GM21786 (cell line): Measurements from ENCODE around the gene VIL1.

Source experiments
- ATAC-seq: cut with Tn5 transposase; IDR thresholded peaks from one replicate; pipeline ENCODE4 v1.9.1; 2021; ENCODE audit not compliant: unreplicated experiment

Gene VIL1

GRCh38 chr2:218418717-218419458 lies at the start of gene VIL1:
Gene VIL1 (plus strand): TSS chr2:218419123. CDS start chr2:218423779, 4,656 bp downstream.
- ATAC-seq: no peak

DNA sequence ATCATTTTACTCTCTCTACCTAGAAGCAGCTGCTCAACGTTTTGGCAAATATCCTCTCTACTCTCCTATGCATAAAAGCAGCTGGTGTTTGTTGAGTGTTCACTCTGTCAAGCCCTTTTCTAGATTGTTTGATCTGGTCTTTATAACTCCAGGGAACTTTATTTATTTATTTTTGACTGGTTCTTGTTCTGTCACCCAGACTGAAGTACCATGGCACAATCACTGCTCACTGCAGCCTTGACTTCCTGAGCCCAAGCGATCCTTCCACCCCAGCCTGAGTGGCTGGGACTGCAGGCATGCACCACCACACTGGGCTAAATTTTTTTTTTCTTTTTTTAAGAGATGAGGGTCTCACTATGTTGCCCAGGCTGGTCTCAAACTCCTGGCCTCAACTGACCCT lies 49.6 kb upstream of the VIL1 start:
- ATAC-seq: no peak

DNA sequence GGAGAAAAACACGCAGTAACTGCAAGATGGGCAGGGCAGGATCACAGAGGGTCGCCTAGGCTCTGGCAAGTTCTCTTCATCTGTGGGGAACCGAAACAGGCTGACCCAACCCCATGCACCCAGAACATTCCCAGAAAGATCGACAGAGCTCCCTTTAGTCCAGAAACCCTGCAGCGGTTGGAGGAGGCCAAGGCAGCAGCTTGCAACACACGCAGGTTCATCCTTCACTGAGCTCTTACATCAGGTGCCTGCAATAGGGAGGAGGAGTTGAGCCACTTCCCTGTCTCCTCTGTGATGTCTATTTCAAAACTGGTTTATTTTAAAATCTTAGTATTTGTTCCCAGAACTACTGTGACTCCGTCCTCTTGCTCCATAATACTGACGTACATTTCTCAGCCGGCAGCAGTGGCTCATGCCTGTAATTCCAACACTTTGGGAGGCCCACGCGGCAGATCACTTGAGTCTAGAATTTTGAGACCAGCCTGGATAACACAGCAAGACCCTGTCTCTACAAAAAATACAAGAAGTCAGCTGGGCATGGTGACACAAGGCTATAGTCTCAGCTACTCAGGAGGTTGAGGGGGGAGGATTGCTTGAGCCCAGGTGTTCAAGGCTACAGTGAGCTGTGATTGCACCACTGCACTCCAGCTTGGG lies 48.4 kb upstream of the VIL1 start:
- no peak for ATAC-seq

GRCh38 chr2:218371983-218372350 lies 47.0 kb upstream of the VIL1 start:
- no peak for ATAC-seq

DNA sequence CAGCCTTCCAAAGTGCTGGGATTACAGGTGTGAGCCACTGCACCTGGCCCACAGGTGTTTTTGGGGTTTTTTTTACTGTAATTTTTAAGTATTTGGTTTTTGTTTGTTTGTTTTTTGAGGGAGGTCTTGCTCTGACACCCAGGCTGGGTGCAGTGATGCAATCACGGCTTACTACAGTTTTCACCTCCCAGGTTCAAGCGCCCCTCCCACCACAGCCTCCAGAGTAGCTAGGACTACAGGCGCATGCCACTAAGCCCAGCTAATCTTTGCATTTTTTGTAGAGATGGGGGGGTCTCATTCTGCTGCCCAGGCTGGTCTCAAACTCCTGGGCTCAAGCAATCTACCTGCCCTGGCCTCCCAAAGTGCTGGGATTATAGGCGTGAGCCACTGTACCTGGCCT lies 44.1 kb upstream of the VIL1 start:
- ATAC-seq: no peak

GRCh38 chr2:218375212-218375611 lies 43.7 kb upstream of the VIL1 start:
- no peak for ATAC-seq

- ATAC-seq: no peak
Measured at GRCh38 chr2:218378053-218378452, 40.9 kb upstream of the VIL1 start.

DNA sequence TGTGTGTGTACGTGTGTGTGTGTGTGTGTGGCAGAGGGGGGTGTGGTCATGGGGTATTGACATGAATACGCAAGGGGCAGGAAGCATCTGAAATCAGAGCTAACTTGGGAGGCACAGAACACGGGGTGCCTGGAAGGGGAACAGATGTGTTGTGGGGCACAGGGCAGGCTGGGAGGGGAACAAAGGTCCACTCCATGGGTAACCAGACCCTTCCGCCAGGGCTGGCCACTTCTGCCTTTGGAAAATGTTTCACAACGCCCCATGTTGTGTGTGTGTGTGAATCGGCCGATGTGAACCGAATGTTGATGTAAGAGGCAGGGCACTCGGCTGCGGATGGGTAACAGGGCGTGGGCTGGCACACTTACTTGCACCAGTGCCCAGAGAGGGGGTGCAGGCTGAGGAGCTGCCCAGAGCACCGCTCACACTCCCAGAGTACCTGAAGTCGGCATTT lies 37.0 kb upstream of the VIL1 start, which contains the start of gene SLC11A1:
TSS of gene SLC11A1 (plus strand) at position 358 of the 451 bp plus-strand sequence. CDS start 96 bp downstream, outside the sequence.
- ATAC-seq: no peak

- no peak for ATAC-seq
Measured at GRCh38 chr2:218382785-218383184, 36.1 kb upstream of the VIL1 start.

DNA sequence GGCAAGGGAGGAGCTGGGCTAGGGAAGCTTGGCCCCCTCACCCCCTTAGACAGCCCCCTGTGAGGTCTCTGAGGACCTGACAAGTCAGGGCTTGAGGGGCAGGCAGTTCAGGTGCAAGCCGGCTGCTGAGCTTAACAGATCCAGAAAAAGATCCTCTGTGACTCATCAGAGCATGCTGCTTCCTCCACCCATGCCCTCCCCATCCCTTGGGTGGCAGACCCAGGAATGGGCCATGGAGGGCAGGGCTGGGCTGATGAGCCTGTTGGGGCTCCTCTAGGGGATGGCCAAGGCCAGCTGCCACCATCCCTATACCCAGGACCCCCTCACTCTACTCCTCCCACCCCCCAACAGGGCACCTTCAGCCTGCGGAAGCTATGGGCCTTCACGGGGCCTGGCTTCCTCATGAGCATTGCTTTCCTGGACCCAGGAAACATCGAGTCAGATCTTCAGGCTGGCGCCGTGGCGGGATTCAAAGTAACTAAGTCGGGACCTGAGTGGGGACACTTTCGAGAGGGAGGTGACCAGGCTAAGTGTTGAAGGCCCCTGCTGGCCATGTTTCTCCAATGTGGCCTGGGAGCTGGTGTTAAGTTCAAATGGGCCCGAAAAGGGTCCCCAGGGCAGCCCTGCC lies 34.9 kb upstream of the VIL1 start:
- no peak for ATAC-seq

- ATAC-seq: no peak
Measured at GRCh38 chr2:218384975-218385374, 33.9 kb upstream of the VIL1 start.

DNA sequence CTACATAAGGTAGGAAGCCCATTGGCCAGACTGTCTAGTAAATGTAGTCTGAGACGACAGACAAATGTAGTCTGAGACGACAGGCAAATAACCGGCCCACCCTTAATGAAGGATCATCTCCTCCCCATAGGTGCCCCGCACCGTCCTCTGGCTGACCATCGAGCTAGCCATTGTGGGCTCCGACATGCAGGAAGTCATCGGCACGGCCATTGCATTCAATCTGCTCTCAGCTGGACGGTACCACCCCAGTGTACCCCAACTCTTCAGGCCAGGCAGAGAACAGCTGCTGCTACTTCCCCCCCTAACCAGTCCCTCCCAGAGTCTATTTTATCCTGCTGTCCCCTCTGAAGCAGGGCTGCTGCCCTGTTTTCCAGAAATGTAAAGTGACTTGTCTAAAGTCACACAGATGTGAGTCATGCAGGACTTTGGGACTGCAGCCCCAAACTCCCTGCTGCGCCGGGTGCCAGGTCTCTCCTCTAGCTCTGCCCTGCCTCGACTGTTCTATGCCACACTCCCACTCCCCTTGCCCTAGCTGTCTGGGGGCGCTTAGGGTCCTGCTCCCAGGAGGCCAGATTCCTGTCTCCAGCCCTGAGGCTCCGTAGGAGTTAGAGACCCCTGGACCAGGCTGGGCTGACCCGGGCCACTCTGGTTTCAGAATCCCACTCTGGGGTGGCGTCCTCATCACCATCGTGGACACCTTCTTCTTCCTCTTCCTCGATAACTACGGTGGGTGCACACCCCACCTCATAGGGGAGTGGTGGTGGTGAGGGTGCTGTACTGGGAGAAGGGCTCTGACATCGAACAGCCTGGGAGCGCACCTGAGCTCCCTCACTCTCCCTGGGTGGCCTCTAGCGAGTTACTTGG lies 32.2 kb upstream of the VIL1 start:
- no peak for ATAC-seq

- ATAC-seq: no peak
Measured at GRCh38 chr2:218387369-218388194, 31.3 kb upstream of the VIL1 start.

DNA sequence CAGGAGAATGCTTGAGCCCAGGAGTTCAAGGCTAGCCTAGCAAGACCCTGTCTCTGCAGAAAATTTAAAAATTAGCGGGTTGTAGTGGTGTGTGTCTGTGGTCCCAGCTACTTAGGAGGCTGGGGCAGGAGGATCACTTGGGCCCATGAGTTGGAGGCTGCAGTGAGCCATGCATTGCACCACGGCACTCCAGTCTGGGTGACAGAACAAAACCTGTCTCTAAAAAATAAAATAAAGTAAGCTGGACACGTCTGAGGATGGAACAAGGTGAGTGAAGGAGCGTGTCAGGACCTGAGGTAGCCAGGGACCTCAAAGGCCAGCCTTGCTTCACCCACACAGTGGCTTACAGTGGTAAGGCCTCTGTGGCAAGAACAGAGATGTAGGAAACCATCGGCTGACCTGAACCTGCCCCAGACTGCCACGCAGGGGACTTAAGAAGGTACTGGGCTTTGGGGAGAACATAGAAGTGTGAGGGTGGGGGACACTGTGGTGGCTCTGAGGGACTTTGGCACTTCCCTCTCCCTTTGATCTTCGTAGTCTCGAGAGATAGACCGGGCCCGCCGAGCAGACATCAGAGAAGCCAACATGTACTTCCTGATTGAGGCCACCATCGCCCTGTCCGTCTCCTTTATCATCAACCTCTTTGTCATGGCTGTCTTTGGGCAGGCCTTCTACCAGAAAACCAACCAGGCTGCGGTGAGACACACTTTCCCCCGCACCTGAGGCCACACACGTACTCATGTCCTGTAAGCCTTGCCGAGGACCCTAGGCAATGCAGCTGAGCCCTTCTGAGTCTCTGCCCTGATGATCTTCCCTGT lies 29.4 kb upstream of the VIL1 start:
- ATAC-seq: no peak

DNA sequence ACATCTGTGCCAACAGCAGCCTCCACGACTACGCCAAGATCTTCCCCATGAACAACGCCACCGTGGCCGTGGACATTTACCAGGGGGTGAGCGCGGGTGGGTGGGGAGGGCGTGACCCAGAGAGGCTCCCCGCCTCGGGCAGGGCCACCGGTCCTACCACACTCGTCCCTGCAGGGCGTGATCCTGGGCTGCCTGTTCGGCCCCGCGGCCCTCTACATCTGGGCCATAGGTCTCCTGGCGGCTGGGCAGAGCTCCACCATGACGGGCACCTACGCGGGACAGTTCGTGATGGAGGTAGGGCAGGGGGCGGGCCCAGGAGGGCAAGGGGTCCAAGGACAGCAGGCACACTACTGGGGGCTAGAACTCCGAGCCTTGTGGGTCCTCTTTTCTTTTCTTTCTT lies 27.7 kb upstream of the VIL1 start:
- ATAC-seq: no peak

DNA sequence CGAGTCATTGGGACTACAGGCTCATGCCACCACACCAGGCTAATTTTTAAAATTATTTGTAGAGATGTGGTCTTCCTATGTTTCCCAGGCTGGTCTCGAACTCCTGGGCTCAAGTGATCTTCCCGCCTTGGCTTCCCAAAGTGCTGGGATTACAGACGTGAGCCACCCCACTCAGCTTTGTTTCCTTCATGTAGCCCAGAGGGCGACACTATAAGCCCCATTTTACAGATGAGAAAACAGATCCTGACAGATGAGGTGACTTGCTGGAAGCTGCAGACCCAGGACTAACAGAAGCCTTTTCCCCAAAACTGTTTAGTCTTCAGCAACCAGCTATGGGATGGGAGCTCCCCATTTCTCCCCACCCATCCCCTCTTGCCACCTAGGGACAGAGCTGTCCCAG lies 26.5 kb upstream of the VIL1 start:
- ATAC-seq: no peak

GRCh38 chr2:218392891-218393462 lies 25.9 kb upstream of the VIL1 start:
- ATAC-seq: no peak

DNA sequence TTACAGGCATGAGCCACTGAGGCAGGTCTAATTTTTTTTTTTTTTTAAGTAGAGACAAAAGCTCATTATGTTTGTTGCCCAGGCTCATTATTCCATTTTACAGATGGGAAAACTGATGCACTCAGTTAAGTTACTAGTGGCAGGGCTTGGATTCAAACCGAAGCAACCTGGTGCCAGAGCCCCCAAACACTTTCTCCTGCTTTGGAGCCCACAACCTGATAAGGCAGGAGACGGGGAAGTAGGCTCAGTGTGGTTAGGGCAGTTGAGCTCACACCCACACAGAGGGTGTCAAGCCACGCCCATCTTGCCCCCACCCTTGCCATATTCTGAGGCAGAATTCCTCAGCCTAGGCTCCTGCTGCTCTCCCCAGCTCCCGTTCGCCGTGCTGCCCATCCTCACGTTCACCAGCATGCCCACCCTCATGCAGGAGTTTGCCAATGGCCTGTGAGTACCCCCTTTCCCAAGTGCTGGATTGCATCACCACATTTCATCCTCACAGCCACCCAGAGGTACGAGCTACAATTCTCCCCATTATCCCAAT lies 25.1 kb upstream of the VIL1 start:
- no peak for ATAC-seq
